ENCODE data around the gene CTSZ. TPM values are rescaled to one million over a fixed set of nuclear protein-coding genes. Genes with fewer than 3 reads are reported as not detected.

The CTSZ gene
- 100 to 1,000 TPM in 1 of 8 experiments, 10 to 100 TPM in 2, 1 to 10 TPM in 3, under 1 TPM in 2; 0.71 to 114 (median 3.3) TPM for total RNA-seq

- in situ Hi-C loops (cut with MboI; ENCODE audit: low pct_unique_long_range_greater_than_20kb in 2 of 9, low sequenced_read_pairs in 9 of 9, unreplicated experiment in 9 of 9): no loop called here
- Histone ChIP-seq H3K27ac (no peak within 1 kb of the TSS), H3K4me1 (replicated peaks in 1 of 2) (peaks cover 7 to 28% of the 10 kb centered on the region in 2 donors), H3K4me3 (peak within 1 kb of the TSS in 2 of 5 donors; percentile 1 to 12)
- peak in 7 of 8 experiments; percentile 53 to 79 (median 65) for ATAC-seq (replicated peaks in 6 of 8)
- WGBS, 10 experiments: 100% methylated on average over 1 to 2 of the region's 82 CpGs; no CpG with 5 or more reads in 8 of the 10 experiments
Measured at GRCh38 chr20:59006864-59007664, at the start of gene CTSZ. Gene CTSZ, minus strand, starts transcription at chr20:59007254. Its CDS starts 126 bp downstream, at chr20:59007128.

GRCh38 chr20:59055302-59055701 is 48.2 kb upstream of the CTSZ start:
- no peak overlapping the region for H3K4me3 ChIP-seq
- no peaks in the 10 kb centered on the region for H3K4me1 ChIP-seq (replicated peaks in 1 of 2)
- 17 to 100% (median 84%) methylated on average over 1 to 5 of the region's 7 CpGs for WGBS, 10 experiments
- no peak overlapping the region for H3K27ac ChIP-seq
- in situ Hi-C loops (cut with MboI; ENCODE audit: low pct_unique_long_range_greater_than_20kb in 2 of 9, low sequenced_read_pairs in 9 of 9, unreplicated experiment in 9 of 9): loop anchor here in 1 of 9 experiments (25.0 kb wide), 1 partner anchor 157 kb away; no protein-coding TSS in a partner anchor
- peak in 2 of 8 experiments; percentile 32 to 59 for ATAC-seq (replicated peaks in 6 of 8)

- in situ Hi-C loops (cut with MboI; ENCODE audit: low pct_unique_long_range_greater_than_20kb in 2 of 9, low sequenced_read_pairs in 9 of 9, unreplicated experiment in 9 of 9): loop anchor here in 1 of 9 experiments (25.0 kb wide), 1 partner anchor 161 kb away; no protein-coding TSS in a partner anchor
- no peak for ATAC-seq (replicated peaks in 6 of 8)
Measured at GRCh38 chr20:59051666-59052185, 44.7 kb upstream of the CTSZ start.

GRCh38 chr20:59050437-59050836 is 43.4 kb upstream of the CTSZ start:
- Histone ChIP-seq H3K4me3 (no peak overlapping the region), H3K4me1 (replicated peaks in 1 of 2) (no peaks in the 10 kb centered on the region), H3K27ac (no peak overlapping the region)
- in situ Hi-C loops (cut with MboI; ENCODE audit: low pct_unique_long_range_greater_than_20kb in 2 of 9, low sequenced_read_pairs in 9 of 9, unreplicated experiment in 9 of 9): loop anchor here in 1 of 9 experiments (25.0 kb wide), 1 partner anchor 162 kb away; no protein-coding TSS in a partner anchor
- WGBS, 10 experiments: 0 to 100% (median 71%) methylated on average over 1 of the region's 1 CpG; no CpG with 5 or more reads in 2 of the 10 experiments
- no peak for ATAC-seq (replicated peaks in 6 of 8)

More at GRCh38 chr20:59051666-59052185, 44.7 kb upstream of the CTSZ start:
- 33 to 100% (median 71%) methylated on average over 1 to 4 of the region's 6 CpGs; no CpG with 5 or more reads in 2 of the 10 experiments for WGBS, 10 experiments
- no peak overlapping the region for H3K4me3 ChIP-seq
- H3K27ac ChIP-seq: no peak overlapping the region
- no peaks in the 10 kb centered on the region for H3K4me1 ChIP-seq (replicated peaks in 1 of 2)

GRCh38 chr20:59048681-59049030 is 41.6 kb upstream of the CTSZ start:
- in situ Hi-C loops (cut with MboI; ENCODE audit: low pct_unique_long_range_greater_than_20kb in 2 of 9, low sequenced_read_pairs in 9 of 9, unreplicated experiment in 9 of 9): loop anchor here in 1 of 9 experiments (25.0 kb wide), 1 partner anchor 161 kb away; no protein-coding TSS in a partner anchor
- H3K27ac ChIP-seq: no peak overlapping the region
- 54 to 90% (median 76%) methylated on average over 1 to 2 of the region's 2 CpGs; no CpG with 5 or more reads in 3 of the 10 experiments for WGBS, 10 experiments
- no peaks in the 10 kb centered on the region for H3K4me1 ChIP-seq (replicated peaks in 1 of 2)
- no peak for ATAC-seq (replicated peaks in 6 of 8)
- H3K4me3 ChIP-seq: no peak overlapping the region

GRCh38 chr20:59047938-59048680 is 41.1 kb upstream of the CTSZ start:
- Histone ChIP-seq H3K4me3 (no peak overlapping the region), H3K27ac (no peak overlapping the region), H3K4me1 (replicated peaks in 1 of 2) (peaks cover 0 to 4% of the 10 kb centered on the region in 2 donors)
- ATAC-seq (replicated peaks in 6 of 8): peak in 2 of 8 experiments; percentile 96 to 98
- in situ Hi-C loops (cut with MboI; ENCODE audit: low pct_unique_long_range_greater_than_20kb in 2 of 9, low sequenced_read_pairs in 9 of 9, unreplicated experiment in 9 of 9): loop anchor here in 1 of 9 experiments (25.0 kb wide), 1 partner anchor 161 kb away; no protein-coding TSS in a partner anchor
- WGBS, 10 experiments: 20 to 100% (median 60%) methylated on average over 1 to 5 of the region's 5 CpGs; no CpG with 5 or more reads in 2 of the 10 experiments

GRCh38 chr20:59046862-59047261 is 39.8 kb upstream of the CTSZ start:
- in situ Hi-C loops (cut with MboI; ENCODE audit: low pct_unique_long_range_greater_than_20kb in 2 of 9, low sequenced_read_pairs in 9 of 9, unreplicated experiment in 9 of 9): loop anchor here in 1 of 9 experiments (25.0 kb wide), 1 partner anchor 160 kb away; no protein-coding TSS in a partner anchor
- Histone ChIP-seq H3K4me3 (no peak overlapping the region), H3K4me1 (replicated peaks in 1 of 2) (peaks cover under 1 to 10% of the 10 kb centered on the region in 2 donors), H3K27ac (no peak overlapping the region)
- 80 to 100% (median 96%) methylated on average over 1 to 3 of the region's 3 CpGs; no CpG with 5 or more reads in 1 of the 10 experiments for WGBS, 10 experiments
- no peak for ATAC-seq (replicated peaks in 6 of 8)

GRCh38 chr20:59044796-59045195 is 37.7 kb upstream of the CTSZ start:
- Histone ChIP-seq H3K27ac (no peak overlapping the region), H3K4me3 (no peak overlapping the region), H3K4me1 (replicated peaks in 1 of 2) (peaks cover 18% of the 10 kb centered on the region in 2 donors)
- WGBS, 10 experiments: 20 to 100% (median 100%) methylated on average over 1 to 3 of the region's 3 CpGs; no CpG with 5 or more reads in 5 of the 10 experiments
- ATAC-seq (replicated peaks in 6 of 8): no peak
- in situ Hi-C loops (cut with MboI; ENCODE audit: low pct_unique_long_range_greater_than_20kb in 2 of 9, low sequenced_read_pairs in 9 of 9, unreplicated experiment in 9 of 9): loop anchor here in 1 of 9 experiments (25.0 kb wide), 1 partner anchor 157 kb away; no protein-coding TSS in a partner anchor

GRCh38 chr20:59044295-59044694 is 37.2 kb upstream of the CTSZ start:
- WGBS, 10 experiments: 80 to 100% (median 93%) methylated on average over 1 to 3 of the region's 3 CpGs; no CpG with 5 or more reads in 2 of the 10 experiments
- H3K27ac ChIP-seq: no peak overlapping the region
- H3K4me3 ChIP-seq: no peak overlapping the region
- peaks cover 18 to 23% of the 10 kb centered on the region in 2 donors for H3K4me1 ChIP-seq (replicated peaks in 1 of 2)
- no peak for ATAC-seq (replicated peaks in 6 of 8)
- in situ Hi-C loops (cut with MboI; ENCODE audit: low pct_unique_long_range_greater_than_20kb in 2 of 9, low sequenced_read_pairs in 9 of 9, unreplicated experiment in 9 of 9): loop anchor here in 1 of 9 experiments (25.0 kb wide), 1 partner anchor 157 kb away; no protein-coding TSS in a partner anchor

GRCh38 chr20:59043698-59044097 is 36.6 kb upstream of the CTSZ start:
- ATAC-seq (replicated peaks in 6 of 8): no peak
- in situ Hi-C loops (cut with MboI; ENCODE audit: low pct_unique_long_range_greater_than_20kb in 2 of 9, low sequenced_read_pairs in 9 of 9, unreplicated experiment in 9 of 9): loop anchor here in 1 of 9 experiments (25.0 kb wide), 1 partner anchor 156 kb away; no protein-coding TSS in a partner anchor
- peaks cover 18 to 27% of the 10 kb centered on the region in 2 donors for H3K4me1 ChIP-seq (replicated peaks in 1 of 2)
- H3K4me3 ChIP-seq: no peak overlapping the region
- WGBS, 10 experiments: 0 to 100% (median 78%) methylated on average over 2 to 3 of the region's 3 CpGs
- H3K27ac ChIP-seq: no peak overlapping the region

GRCh38 chr20:59042796-59043631 is 36.0 kb upstream of the CTSZ start:
- ATAC-seq (replicated peaks in 6 of 8): peak; percentile 93 to 98 (median 97)
- in situ Hi-C loops (cut with MboI; ENCODE audit: low pct_unique_long_range_greater_than_20kb in 2 of 9, low sequenced_read_pairs in 9 of 9, unreplicated experiment in 9 of 9): loop anchor here in 1 of 9 experiments (25.0 kb wide), 1 partner anchor 156 kb away; no protein-coding TSS in a partner anchor
- Histone ChIP-seq H3K4me3 (peak overlapping the region; percentile 43 to 68 (median 53)), H3K4me1 (replicated peaks in 1 of 2) (peaks cover 18 to 34% of the 10 kb centered on the region in 2 donors), H3K27ac (peak overlapping the region in 1 of 2 donors; percentile 77)
- 33 to 89% (median 79%) methylated on average over 1 to 19 of the region's 66 CpGs; no CpG with 5 or more reads in 2 of the 10 experiments for WGBS, 10 experiments
